GM10248 (cell line): Measurements from ENCODE around the gene CBLB.

Experiments used
- CTCF ChIA-PET: fragments of 300-600 bp; sonication (Branson Sonifier 250); formaldehyde crosslinking; extraction: SDS; loops from one replicate; lab custom pipeline; 2021; ENCODE audit warnings: antibody characterized with exemption; lab: Yijun Ruan, JAX
- POLR2A ChIA-PET: fragments of 350-650 bp; sonication (Branson Sonifier 250); formaldehyde crosslinking; extraction: SDS; loops from one replicate; lab custom pipeline; 2020; ENCODE audit warnings: antibody characterized with exemption; lab: Yijun Ruan, JAX
- DNase-seq: peaks from one replicate; pipeline ENCODE4 v3.0.0; 2012; ENCODE audit errors: extremely low spot score
- TF ChIP-seq, protein P1 (sequence below): IDR thresholded peaks from 2 replicates; pipeline ENCODE4 v1.5.1; 2012; ENCODE audit warnings: mild to moderate bottlenecking, low read depth; ENCODE audit errors: extremely low read depth, missing control alignments, control extremely low read depth

CBLB gene

DNA sequence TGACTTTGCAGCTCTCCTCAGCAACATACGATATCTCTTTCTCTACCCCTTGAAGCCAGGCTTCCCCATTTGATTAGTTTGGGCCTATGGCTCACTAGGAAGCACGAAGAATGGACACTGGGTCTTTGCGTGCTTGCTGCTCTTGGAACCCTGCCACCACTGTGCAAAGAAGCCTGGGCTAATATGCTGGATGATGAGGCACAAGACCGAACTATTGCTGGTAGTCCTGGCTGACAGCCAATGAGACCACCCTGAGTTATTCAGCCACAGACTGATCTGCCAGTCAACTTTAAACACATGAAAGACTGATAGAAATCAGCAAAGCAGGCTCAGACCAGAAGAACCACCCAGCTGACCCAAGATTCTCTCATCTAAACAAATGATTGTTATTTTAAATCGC, 250.3 kb downstream of the CBLB start:
- ChIA-PET POLR2A (no interaction called here), CTCF (interaction anchor here (1.1 kb wide), 1 partner anchor 34 kb away, joined by 3 read pairs; no protein-coding TSS in a partner anchor)
- TF ChIP-seq, protein P1, sequence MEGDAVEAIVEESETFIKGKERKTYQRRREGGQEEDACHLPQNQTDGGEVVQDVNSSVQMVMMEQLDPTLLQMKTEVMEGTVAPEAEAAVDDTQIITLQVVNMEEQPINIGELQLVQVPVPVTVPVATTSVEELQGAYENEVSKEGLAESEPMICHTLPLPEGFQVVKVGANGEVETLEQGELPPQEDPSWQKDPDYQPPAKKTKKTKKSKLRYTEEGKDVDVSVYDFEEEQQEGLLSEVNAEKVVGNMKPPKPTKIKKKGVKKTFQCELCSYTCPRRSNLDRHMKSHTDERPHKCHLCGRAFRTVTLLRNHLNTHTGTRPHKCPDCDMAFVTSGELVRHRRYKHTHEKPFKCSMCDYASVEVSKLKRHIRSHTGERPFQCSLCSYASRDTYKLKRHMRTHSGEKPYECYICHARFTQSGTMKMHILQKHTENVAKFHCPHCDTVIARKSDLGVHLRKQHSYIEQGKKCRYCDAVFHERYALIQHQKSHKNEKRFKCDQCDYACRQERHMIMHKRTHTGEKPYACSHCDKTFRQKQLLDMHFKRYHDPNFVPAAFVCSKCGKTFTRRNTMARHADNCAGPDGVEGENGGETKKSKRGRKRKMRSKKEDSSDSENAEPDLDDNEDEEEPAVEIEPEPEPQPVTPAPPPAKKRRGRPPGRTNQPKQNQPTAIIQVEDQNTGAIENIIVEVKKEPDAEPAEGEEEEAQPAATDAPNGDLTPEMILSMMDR = no peak
- DNase-seq = no peak

DNA sequence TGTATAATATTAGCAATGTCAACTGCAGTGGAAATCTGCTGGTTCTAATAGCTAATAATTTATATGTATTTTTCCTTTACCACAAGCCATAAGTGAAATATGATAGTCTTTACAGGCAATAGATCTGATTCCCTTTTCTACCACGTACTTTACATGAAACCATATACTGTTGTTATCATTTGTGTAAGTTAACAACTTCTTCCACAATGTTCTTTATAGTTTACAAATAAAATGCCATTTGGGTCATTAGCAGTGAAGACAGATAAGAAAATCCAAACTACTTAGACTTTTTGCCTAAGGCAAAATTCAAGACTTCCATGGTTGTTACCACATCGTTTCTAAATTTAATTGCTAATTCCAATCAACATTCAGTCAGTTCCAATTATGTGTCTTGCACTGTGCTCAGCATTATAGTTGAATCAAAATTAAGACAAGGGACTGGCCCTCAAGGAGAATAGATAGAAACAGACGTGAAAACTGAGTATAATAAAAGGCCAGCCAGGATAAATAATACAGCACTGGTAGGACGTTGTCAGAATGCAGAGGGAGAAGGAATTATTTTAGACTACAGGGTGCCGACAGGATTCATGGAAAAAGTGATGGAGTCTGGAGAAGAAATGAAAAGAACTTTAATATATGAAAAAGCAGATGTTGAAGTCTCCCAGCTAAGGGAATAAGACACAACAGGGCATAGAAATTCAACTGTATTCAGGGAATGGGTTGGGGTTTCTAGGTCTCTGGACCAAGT, 252.3 kb downstream of the CBLB start:
- CTCF ChIA-PET = interaction anchor here (1.4 to 2.1 kb wide), 2 partner anchors 11 kb away, joined by 3 to 9 read pairs; no protein-coding TSS in a partner anchor
- DNase-seq = no peak
- POLR2A ChIA-PET = no interaction called here
- TF ChIP-seq, protein P1 = no peak

DNA sequence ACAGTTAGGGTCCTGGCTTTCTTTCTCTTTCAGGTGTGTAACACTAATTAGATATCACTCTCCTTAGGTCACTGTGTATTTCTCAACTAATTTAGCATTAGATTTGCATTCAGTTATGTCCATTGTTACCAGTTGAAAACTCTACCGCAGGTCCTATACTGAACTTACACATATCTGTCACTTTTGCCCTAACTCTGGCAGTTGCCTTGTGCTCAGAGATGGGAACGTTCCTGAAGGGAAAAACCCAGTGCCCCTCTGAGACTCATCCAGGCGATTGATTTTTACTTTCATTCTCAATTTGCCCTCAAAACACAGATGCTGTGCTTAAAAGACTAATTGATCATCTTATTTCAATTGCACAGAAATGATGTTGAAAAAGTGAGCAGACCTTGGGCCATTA, 253.0 kb downstream of the CBLB start:
- POLR2A ChIA-PET = no interaction called here
- no peak for DNase-seq
- CTCF ChIA-PET = interaction anchor here (0.7 to 2.1 kb wide), 4 partner anchors 10 to 21 kb away, joined by 3 to 9 read pairs (median 3); no protein-coding TSS in a partner anchor
- TF ChIP-seq, protein P1 = no peak

DNA sequence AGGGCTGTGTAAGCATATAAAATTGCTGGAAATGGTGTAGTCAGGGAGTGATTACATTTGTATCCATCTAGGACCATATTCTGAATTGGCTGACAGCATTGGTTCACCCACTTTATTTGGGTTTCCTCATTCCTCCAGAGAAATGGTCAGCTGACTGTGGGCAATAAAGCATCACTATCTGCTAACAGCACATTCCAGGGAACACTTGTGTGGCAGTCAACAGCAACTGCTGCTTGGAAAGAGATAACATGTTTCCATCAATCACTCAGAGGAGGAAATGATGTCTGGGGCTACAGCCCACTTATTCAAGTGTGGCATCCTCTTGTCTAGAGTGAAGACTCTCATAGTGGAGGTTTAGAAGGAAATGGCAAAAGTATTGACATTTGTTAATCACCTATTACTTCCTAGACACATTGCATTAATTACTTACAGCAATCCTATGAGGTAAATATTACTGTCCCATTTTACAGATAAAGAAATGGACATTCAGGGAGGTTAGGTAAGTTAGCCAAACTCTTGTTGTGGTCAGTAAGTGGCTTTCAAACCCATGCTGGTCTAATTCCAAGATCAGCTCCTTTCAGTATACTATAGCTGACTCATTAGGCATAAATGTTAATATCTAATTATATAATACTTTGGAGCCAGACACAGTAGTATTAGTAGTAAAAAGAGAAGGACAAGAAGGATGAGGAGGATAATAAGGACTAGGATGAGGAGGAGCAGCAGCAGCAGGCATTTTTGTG, 254.4 kb downstream of the CBLB start:
- no peak for DNase-seq
- TF ChIP-seq, protein P1 = no peak
- CTCF ChIA-PET = interaction anchor here (1.5 to 2.1 kb wide), 2 partner anchors 9 to 11 kb away, joined by 5 to 9 read pairs; no protein-coding TSS in a partner anchor
- POLR2A ChIA-PET = no interaction called here

DNA sequence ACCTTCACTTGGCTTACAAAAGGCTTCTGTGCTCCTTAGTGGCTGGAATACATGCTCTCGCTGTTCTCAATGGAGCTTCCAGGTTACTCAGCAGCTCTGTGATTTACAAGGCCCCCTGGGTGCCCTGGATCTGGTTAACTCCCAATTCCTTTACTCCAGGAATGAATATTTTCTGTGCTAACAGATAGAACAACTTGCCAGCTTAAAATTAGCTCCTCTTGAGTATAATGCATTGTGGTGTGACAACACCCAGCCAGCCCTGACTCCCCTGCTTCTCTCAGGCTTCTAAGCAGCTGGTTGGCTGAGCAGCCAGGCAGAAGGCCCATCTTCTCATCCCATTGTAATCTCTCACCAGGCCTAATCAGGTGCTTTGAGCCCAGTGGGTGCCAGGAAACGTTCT, 255.7 kb downstream of the CBLB start:
- no peak for DNase-seq
- ChIA-PET CTCF (interaction anchor here (1.2 to 1.9 kb wide), 3 partner anchors 8 to 10 kb away, joined by 4 to 6 read pairs (median 5); no protein-coding TSS in a partner anchor), POLR2A (no interaction called here)
- TF ChIP-seq, protein P1 = no peak
